HepG2 (cell line): ENCODE measurements around the gene RPS6KA2. TPM values are rescaled to one million over a fixed set of nuclear protein-coding genes. Genes with fewer than 3 reads are reported as not detected.

Source experiments
- FIP1L1 ChIP-seq: fragments of 200-400 bp; formaldehyde crosslinking; IDR thresholded peaks from 2 replicates; pipeline ENCODE4 v1.6.1; 2018; ENCODE audit warnings: low read depth, mild to moderate bottlenecking, low read length, moderate library complexity, borderline replicate concordance; ENCODE audit not compliant: insufficient read depth
- FOSL2 ChIP-seq: sonication (generic); formaldehyde crosslinking; IDR thresholded peaks from 2 replicates; pipeline ENCODE4 v1.4.0; 2020; ENCODE audit warnings: missing genetic modification reagents
- FOXO1 ChIP-seq: sonication (generic); formaldehyde crosslinking; IDR thresholded peaks from 2 replicates; pipeline ENCODE4 v1.4.0; 2020; ENCODE audit warnings: missing genetic modification reagents
- GFI1 ChIP-seq: sonication (generic); formaldehyde crosslinking; IDR thresholded peaks from 2 replicates; pipeline ENCODE4 v1.5.0; 2020; ENCODE audit warnings: missing genetic modification reagents, mild to moderate bottlenecking, borderline replicate concordance
- KLF6 ChIP-seq: IDR thresholded peaks from 2 replicates; pipeline ENCODE4 v1.8.0; 2016; ENCODE audit warnings: missing biosample characterization, missing genetic modification reagents
- KMT2A ChIP-seq: sonication (generic); formaldehyde crosslinking; IDR thresholded peaks from 2 replicates; pipeline ENCODE4 v1.4.0; 2020; ENCODE audit warnings: missing genetic modification reagents
- MBNL3 ChIP-seq: fragments of 250-450 bp; sonication (Bioruptor Pico); conservative IDR thresholded peaks from 2 replicates; pipeline ENCODE4 v1.8.0; 2022; ENCODE audit warnings: mild to moderate bottlenecking, inconsistent platforms
- MIXL1 ChIP-seq: IDR thresholded peaks from 2 replicates; pipeline ENCODE4 v1.6.1; 2016
- SP4 ChIP-seq: sonication (generic); formaldehyde crosslinking; IDR thresholded peaks from 2 replicates; pipeline ENCODE4 v1.8.1; 2023; ENCODE audit warnings: mild to moderate bottlenecking, missing genetic modification reagents
- STAT5B ChIP-seq: sonication (generic); formaldehyde crosslinking; IDR thresholded peaks from 2 replicates; pipeline ENCODE4 v1.4.0; 2020; ENCODE audit warnings: missing genetic modification reagents
- TCF7 ChIP-seq: sonication (generic); IDR thresholded peaks from 2 replicates; pipeline ENCODE4 v1.6.1; 2016; ENCODE audit warnings: antibody characterized with exemption, low read depth
- ZIK1 ChIP-seq: sonication (generic); formaldehyde crosslinking; IDR thresholded peaks from 2 replicates; pipeline ENCODE4 v1.5.0; 2020; ENCODE audit warnings: mild to moderate bottlenecking, low read depth, missing genetic modification reagents, borderline replicate concordance
- ZNF30 ChIP-seq: sonication (generic); formaldehyde crosslinking; IDR thresholded peaks from 2 replicates; pipeline ENCODE4 v1.5.0; 2020; ENCODE audit warnings: mild to moderate bottlenecking, missing genetic modification reagents
- ZNF570 ChIP-seq: sonication (generic); formaldehyde crosslinking; IDR thresholded peaks from 2 replicates; pipeline ENCODE4 v1.4.0; 2020; ENCODE audit warnings: mild to moderate bottlenecking, missing genetic modification reagents, borderline replicate concordance
- ZNF616 ChIP-seq: sonication (generic); formaldehyde crosslinking; IDR thresholded peaks from 2 replicates; pipeline ENCODE4 v1.5.0; 2020; ENCODE audit warnings: low read depth, mild to moderate bottlenecking, missing genetic modification reagents
- ZNF619 ChIP-seq: sonication (generic); formaldehyde crosslinking; IDR thresholded peaks from 2 replicates; pipeline ENCODE4 v1.4.0; 2020; ENCODE audit warnings: mild to moderate bottlenecking, missing genetic modification reagents
- ZNF776 ChIP-seq: sonication (generic); formaldehyde crosslinking; IDR thresholded peaks from 2 replicates; pipeline ENCODE4 v1.4.0; 2020; ENCODE audit warnings: mild to moderate bottlenecking, missing genetic modification reagents
- ZSCAN12 ChIP-seq: sonication (generic); formaldehyde crosslinking; IDR thresholded peaks from 2 replicates; pipeline ENCODE4 v1.9.0; 2021; ENCODE audit warnings: mild to moderate bottlenecking, missing genetic modification reagents
- polyA plus RNA-seq, 8 experiments: library from polyadenylated mRNA; depleted of rRNA in 3 of 8; stranded (reverse) in 7 of 8; unstranded in 1 of 8; fragments of >200 nt; fragmentation: Illumina TruSeq in 4 of 8; extraction: Trizol in 4 of 8; gene quantifications; 2 replicates each; pipeline versions ENCODE4 v1.2.1 to v1.2.3, GENCODE V29; 2011 to 2016; ENCODE audit warnings: low read depth in 4 of 8, missing spikeins in 1 of 8, mixed read lengths in 1 of 8; ENCODE audit not compliant: insufficient read depth in 1 of 8
- total RNA-seq, 5 experiments: library from RNA; depleted of rRNA; stranded (reverse); fragments of >200 nt; fragmentation: Illumina TruSeq; extraction: Trizol; gene quantifications; 2 replicates each; pipeline ENCODE4 v1.2.3, GENCODE V29; 2016; ENCODE audit warnings: low read depth in 1 of 5
- TF ChIP-seq, protein P1 (sequence below): sonication (generic); formaldehyde crosslinking; IDR thresholded peaks from 2 replicates; pipeline ENCODE4 v1.5.1; 2020; ENCODE audit warnings: mild to moderate bottlenecking, missing genetic modification reagents, borderline replicate concordance
- TF ChIP-seq, protein P2 (sequence below): sonication (generic); formaldehyde crosslinking; IDR thresholded peaks from 2 replicates; pipeline ENCODE4 v1.4.0; 2020; ENCODE audit warnings: missing genetic modification reagents
- TF ChIP-seq, protein P3 (sequence below): sonication (generic); formaldehyde crosslinking; conservative IDR thresholded peaks from 2 replicates; pipeline ENCODE4 v1.8.0; 2022; ENCODE audit warnings: low read depth, missing genetic modification reagents
- TF ChIP-seq, protein P4 (sequence below): fragments of 450-650 bp; IDR thresholded peaks from 2 replicates; pipeline ENCODE4 v1.6.1; 2017

RPS6KA2 gene
- total and polyA plus RNA-seq, 2 of the 13 experiments (the other 11 are each of a cell fraction or from before 2014, with no cell fraction given): 0.22 to 0.38 TPM

DNA sequence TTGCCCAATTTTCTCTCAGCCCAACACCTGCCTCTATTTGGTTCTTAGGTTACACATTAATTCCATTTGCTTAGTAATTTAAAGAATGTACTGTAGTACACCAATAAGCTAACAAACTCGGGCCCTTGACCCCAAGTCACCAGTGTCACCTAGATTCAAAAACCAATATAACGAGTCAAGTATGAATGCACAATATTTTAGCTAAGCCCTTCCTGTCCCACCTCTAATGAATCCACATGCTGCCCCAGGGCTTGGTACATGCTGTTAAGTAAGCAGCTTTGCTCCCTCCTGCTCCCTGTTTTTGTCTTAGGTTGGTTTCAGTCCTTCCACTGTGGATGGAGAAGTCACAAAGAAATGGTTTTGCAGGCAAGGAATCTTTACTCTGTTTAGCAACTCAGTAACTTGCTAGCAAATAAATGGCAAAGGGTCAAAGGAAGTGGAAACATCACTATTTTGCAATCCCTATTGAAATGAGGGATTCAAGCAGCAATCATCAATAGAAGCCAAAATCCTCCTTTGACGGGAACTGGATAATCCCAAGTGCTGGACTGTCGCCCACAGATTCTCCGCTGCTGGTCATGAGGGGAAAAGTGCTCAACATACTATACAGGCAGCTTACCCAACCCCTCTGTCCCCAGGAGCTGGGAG, 239.3 kb downstream of the RPS6KA2 start (continued):
- TF ChIP-seq, protein P1, sequence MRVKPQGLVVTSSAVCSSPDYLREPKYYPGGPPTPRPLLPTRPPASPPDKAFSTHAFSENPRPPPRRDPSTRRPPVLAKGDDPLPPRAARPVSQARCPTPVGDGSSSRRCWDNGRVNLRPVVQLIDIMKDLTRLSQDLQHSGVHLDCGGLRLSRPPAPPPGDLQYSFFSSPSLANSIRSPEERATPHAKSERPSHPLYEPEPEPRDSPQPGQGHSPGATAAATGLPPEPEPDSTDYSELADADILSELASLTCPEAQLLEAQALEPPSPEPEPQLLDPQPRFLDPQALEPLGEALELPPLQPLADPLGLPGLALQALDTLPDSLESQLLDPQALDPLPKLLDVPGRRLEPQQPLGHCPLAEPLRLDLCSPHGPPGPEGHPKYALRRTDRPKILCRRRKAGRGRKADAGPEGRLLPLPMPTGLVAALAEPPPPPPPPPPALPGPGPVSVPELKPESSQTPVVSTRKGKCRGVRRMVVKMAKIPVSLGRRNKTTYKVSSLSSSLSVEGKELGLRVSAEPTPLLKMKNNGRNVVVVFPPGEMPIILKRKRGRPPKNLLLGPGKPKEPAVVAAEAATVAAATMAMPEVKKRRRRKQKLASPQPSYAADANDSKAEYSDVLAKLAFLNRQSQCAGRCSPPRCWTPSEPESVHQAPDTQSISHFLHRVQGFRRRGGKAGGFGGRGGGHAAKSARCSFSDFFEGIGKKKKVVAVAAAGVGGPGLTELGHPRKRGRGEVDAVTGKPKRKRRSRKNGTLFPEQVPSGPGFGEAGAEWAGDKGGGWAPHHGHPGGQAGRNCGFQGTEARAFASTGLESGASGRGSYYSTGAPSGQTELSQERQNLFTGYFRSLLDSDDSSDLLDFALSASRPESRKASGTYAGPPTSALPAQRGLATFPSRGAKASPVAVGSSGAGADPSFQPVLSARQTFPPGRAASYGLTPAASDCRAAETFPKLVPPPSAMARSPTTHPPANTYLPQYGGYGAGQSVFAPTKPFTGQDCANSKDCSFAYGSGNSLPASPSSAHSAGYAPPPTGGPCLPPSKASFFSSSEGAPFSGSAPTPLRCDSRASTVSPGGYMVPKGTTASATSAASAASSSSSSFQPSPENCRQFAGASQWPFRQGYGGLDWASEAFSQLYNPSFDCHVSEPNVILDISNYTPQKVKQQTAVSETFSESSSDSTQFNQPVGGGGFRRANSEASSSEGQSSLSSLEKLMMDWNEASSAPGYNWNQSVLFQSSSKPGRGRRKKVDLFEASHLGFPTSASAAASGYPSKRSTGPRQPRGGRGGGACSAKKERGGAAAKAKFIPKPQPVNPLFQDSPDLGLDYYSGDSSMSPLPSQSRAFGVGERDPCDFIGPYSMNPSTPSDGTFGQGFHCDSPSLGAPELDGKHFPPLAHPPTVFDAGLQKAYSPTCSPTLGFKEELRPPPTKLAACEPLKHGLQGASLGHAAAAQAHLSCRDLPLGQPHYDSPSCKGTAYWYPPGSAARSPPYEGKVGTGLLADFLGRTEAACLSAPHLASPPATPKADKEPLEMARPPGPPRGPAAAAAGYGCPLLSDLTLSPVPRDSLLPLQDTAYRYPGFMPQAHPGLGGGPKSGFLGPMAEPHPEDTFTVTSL (CRISPR knock-in tag): peak; percentile 89
- TF ChIP-seq MBNL3 (CRISPR knock-in tag) (no peak), KLF6 (CRISPR knock-in tag) (peak; percentile 70), ZSCAN12 (no peak), GFI1 (CRISPR knock-in tag) (peak; percentile 97), STAT5B (no peak), ZNF30 (CRISPR knock-in tag) (no peak), SP4 (peak; percentile 50; the same call in 1 of the 2 replicates), ZIK1 (no peak), TCF7 (peak; percentile 85), MIXL1 (CRISPR knock-in tag) (peak; percentile 85), FOXO1 (CRISPR knock-in tag) (peak; percentile 89; the same call in 1 of the 2 replicates), ZNF776 (CRISPR knock-in tag) (no peak), ZNF570 (peak; percentile 41; the same call in 1 of the 2 replicates), FOSL2 (CRISPR knock-in tag) (peak; percentile 74), ZNF619 (no peak), FIP1L1 (0 out of 2 replicates have a peak, but pooled peaks have one; percentile 68), KMT2A (CRISPR knock-in tag) (no peak), ZNF616 (CRISPR knock-in tag) (0 out of 2 replicates have a peak, but pooled peaks have one; percentile 80)
- TF ChIP-seq, protein P2, sequence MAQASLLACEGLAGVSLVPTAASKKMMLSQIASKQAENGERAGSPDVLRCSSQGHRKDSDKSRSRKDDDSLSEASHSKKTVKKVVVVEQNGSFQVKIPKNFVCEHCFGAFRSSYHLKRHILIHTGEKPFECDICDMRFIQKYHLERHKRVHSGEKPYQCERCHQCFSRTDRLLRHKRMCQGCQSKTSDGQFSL (CRISPR knock-in tag): no peak
- TF ChIP-seq, protein P3, sequence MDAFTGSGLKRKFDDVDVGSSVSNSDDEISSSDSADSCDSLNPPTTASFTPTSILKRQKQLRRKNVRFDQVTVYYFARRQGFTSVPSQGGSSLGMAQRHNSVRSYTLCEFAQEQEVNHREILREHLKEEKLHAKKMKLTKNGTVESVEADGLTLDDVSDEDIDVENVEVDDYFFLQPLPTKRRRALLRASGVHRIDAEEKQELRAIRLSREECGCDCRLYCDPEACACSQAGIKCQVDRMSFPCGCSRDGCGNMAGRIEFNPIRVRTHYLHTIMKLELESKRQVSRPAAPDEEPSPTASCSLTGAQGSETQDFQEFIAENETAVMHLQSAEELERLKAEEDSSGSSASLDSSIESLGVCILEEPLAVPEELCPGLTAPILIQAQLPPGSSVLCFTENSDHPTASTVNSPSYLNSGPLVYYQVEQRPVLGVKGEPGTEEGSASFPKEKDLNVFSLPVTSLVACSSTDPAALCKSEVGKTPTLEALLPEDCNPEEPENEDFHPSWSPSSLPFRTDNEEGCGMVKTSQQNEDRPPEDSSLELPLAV: no peak
- TF ChIP-seq, protein P4, sequence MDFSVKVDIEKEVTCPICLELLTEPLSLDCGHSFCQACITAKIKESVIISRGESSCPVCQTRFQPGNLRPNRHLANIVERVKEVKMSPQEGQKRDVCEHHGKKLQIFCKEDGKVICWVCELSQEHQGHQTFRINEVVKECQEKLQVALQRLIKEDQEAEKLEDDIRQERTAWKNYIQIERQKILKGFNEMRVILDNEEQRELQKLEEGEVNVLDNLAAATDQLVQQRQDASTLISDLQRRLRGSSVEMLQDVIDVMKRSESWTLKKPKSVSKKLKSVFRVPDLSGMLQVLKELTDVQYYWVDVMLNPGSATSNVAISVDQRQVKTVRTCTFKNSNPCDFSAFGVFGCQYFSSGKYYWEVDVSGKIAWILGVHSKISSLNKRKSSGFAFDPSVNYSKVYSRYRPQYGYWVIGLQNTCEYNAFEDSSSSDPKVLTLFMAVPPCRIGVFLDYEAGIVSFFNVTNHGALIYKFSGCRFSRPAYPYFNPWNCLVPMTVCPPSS: no peak
